ENCODE data around the gene LRRC45.

- TF ChIP-seq CTCF (IDR thresholded peaks at IDR 0.05) (no peak), POLR2A (IDR thresholded peaks at IDR 0.05) (no peak)
Observed at GRCh38 chr17:82003411-82004381, 19.4 kb upstream of the LRRC45 start.
